ENCODE measurements around the gene LRRC8D. TPM values are rescaled to one million over a fixed set of nuclear protein-coding genes. Genes with fewer than 3 reads are reported as not detected.
"Not testable (repeated sequence)": the region's sequence is repeated elsewhere in the genome, so short reads cannot be mapped to it uniquely, and the experiment has no call there.

Gene LRRC8D
- total RNA-seq, 1 experiment from 2014 or later = 44.9 TPM

DNA sequence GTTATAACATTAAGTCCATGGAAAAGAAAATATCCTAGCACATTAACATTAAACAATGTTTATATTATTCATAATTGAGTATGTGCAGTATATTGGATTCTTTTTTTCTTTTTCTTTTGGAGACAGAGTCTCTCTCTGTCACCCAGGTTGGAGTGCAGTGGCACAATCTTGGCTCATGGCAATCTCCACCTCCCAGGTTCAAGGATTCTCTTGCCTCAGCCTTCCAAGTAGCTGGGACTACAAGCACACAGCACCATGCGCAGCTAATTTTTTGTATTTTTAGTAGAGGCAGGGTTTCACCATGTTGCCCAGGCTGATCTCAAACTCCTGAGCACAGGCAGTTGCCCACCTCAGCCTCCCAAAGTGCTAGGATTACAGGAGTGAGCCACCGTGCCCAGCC lies 162.0 kb downstream of the LRRC8D start:
- not testable (repeated sequence) for H3K36me3 ChIP-seq (replicated peaks; ENCODE audit: control insufficient read depth, insufficient read depth, low read length); H3K4me3 ChIP-seq (ENCODE audit: insufficient read depth, low read depth, low read length); H3K27me3 ChIP-seq (ENCODE audit: control insufficient read depth, insufficient read depth, low read length); DNase-seq

DNA sequence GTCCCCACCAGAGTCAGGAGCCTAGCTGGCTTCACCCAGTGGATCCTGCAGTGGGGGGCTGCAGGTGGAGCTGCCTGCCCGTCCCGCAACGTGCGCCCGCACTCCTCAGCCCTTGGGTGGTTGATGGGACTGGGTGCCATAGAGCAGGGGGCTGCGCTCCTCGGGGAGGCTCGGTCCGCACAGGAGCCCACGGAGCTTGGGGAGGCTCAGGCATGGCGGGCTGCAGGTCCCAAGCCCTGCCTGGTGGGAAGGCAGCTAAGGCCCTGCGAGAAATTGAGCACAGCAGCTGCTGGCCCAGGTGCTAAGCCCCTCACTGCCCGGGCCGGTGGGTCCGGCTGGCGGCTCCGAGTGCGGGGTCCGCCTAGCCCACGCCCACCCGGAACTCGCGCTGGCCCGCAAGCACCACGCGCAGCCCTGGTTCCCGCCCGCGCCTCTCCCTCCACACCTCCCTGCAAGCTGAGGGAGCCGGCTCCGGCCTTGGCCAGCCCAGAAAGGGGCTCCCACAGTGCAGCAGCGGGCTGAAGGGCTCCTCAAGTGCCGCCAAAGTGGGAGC lies 163.8 kb downstream of the LRRC8D start:
- H3K27me3 ChIP-seq (ENCODE audit: control insufficient read depth, insufficient read depth, low read length); H3K36me3 ChIP-seq (replicated peaks; ENCODE audit: control insufficient read depth, insufficient read depth, low read length); DNase-seq; H3K4me3 ChIP-seq (ENCODE audit: insufficient read depth, low read depth, low read length): not testable (repeated sequence)

DNA sequence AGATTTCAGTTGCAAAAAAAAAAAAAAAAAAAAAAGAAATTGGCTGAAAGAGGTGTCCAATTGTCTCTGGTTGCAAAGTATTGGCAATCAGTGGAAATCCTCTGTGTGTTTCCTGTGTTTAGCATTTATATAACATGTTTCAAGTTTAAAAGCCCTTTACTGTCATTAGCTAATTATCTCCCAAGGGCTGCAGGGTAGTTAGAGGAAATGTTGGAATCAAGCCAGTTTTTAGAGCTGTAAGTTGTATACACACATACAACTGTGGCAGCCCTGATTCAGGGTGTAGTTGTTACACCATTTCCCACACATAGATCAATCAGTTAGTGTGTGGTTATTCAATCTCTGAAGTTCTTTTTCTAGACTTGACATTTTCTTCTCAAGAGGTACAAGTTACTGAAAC lies 165.2 kb downstream of the LRRC8D start:
- DNase-seq = no peak
- Histone ChIP-seq H3K27me3 (ENCODE audit: control insufficient read depth, insufficient read depth, low read length) (no peaks in the 10 kb centered on the region), H3K36me3 (replicated peaks; ENCODE audit: control insufficient read depth, insufficient read depth, low read length) (no peaks in the 10 kb centered on the region), H3K4me3 (ENCODE audit: insufficient read depth, low read depth, low read length) (no peak overlapping the region)

Other genes with a start within 250 kb of the LRRC8D start
- gene LRRC8C, start 187.9 kb upstream of the LRRC8D start, total RNA-seq (2014; rRNA removed; shearing (Covaris generic)) = 1.2 and 1.3 TPM in 2 replicates
- gene ZNF326, start 174.1 kb downstream of the LRRC8D start, total RNA-seq (2014; rRNA removed; shearing (Covaris generic)) = 8.0 and 13.0 TPM in 2 replicates